AG04450 (cell line): ENCODE measurements around the gene IZUMO1R. TPM values are rescaled to one million over a fixed set of nuclear protein-coding genes. Genes with fewer than 3 reads are reported as not detected.

Source experiments
- CTCF ChIA-PET: fragments of 300-600, 350-600 bp; formaldehyde crosslinking; extraction: SDS; loops from one replicate; lab custom pipeline; 2022; ENCODE audit warnings: antibody characterized with exemption, inconsistent platforms; lab: Charles Lee
- POLR2A ChIA-PET: fragments of 350-600 bp; formaldehyde crosslinking; extraction: SDS; loops from one replicate; lab custom pipeline; 2021; ENCODE audit warnings: antibody characterized with exemption, inconsistent platforms; lab: Yijun Ruan, JAX
- DNase-seq: peaks from one replicate; pipeline ENCODE4 v3.0.0-alpha.2; 2011; ENCODE audit warnings: low read depth, low spot score
- H3K27ac ChIP-seq: one replicate; pipeline ENCODE4 v1.5.1; 2012; ENCODE audit warnings: low read depth, low read length, control low read depth
- H3K27me3 ChIP-seq: one replicate; pipeline ENCODE4 v1.6.0; 2012; ENCODE audit warnings: low read length; ENCODE audit not compliant: control insufficient read depth, insufficient read depth
- H3K4me3 ChIP-seq: 2 replicates; pipeline ENCODE4 v1.5.1; 2011; ENCODE audit warnings: mild to moderate bottlenecking, low read depth, low read length, control low read depth
- H3K9me3 ChIP-seq: 2 replicates; pipeline ENCODE4 v1.5.1; 2012; ENCODE audit warnings: low read length; ENCODE audit not compliant: control insufficient read depth, insufficient read depth
- polyA minus RNA-seq: library from RNA; depleted of rRNA, polyadenylated mRNA; stranded (reverse); fragments of >200 nt; gene quantifications from 2 replicates; pipeline ENCODE4 v1.2.3, GENCODE V29; 2011; rRNA and poly(A)+ RNA removed
- polyA plus RNA-seq: library from polyadenylated mRNA; depleted of rRNA; stranded (reverse); fragments of >200 nt; gene quantifications from 2 replicates; pipeline ENCODE4 v1.2.3, GENCODE V29; 2011; rRNA removed
- TF ChIP-seq, protein P1 (sequence below): IDR thresholded peaks from 2 replicates; pipeline ENCODE4 v1.5.1; 2011; ENCODE audit warnings: low read depth, low read length, control low read depth, inconsistent platforms

Gene IZUMO1R
- polyA plus RNA-seq (0.12 TPM in 1 of 2 replicates, not detected in the other), polyA minus RNA-seq (not detected in 2 replicates)

DNA sequence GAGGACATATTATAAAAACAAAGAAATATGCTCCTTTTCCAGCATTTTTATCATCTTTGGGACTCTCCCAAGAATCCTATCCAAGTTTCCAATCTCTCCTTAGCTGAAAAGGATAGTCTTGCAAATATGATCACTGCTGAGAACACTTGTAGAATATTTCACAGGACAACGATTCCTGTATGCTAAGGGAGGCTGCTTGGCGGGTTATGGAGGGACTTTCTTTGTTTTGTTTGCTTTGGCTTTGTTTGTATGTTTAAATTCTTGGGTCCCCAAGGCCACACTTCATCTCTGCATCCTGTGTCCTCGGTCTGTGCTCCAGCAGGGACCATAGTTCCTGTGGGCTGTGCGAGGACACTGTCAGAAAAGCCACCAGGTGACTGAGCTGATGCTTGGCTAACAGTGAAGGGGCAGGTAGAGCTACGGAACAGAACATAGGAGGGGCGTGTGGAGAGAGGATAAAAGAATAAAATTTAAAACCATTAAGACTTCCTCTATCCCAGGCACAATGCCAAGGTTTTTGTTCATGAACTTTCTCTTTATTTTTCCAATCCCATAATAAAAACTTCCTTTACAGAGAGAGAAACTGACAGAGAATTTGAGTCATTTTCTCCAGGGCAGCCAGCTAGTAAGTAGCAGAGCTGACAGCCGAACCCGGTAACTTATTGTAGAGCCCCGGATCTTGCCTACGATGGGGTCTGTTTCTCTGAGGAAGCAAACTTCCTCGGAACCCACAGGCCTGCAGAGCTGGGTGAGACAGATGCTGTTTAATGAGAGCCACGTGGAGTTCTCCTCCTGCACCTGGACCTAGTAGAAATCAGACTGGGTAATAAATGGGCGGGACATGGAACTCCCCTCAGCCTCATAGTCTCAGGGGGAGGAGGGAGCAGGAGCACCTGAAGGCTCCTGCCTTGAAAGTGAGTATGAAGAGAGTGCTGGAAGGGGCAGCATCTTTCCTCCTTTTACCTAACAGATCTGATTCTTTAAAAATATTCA, at the start of gene IZUMO1R:
Gene IZUMO1R, plus strand, starts transcription at position 615 of the 993 bp plus-strand sequence. CDS start 1,057 bp downstream, outside the sequence.
- POLR2A ChIA-PET = no interaction called here
- DNase-seq = no peak
- CTCF ChIA-PET = interaction anchor here (1.4 kb wide), 1 partner anchor 114 kb away, joined by 3 read pairs; no protein-coding TSS in a partner anchor
- H3K4me3 ChIP-seq = no peak within 1 kb of the TSS
- H3K9me3 ChIP-seq = no peaks in the 10 kb centered on the region; the same call in 1 of the 2 replicates
- H3K27me3 ChIP-seq = peaks cover 11% of the 10 kb centered on the region
- TF ChIP-seq, protein P1, sequence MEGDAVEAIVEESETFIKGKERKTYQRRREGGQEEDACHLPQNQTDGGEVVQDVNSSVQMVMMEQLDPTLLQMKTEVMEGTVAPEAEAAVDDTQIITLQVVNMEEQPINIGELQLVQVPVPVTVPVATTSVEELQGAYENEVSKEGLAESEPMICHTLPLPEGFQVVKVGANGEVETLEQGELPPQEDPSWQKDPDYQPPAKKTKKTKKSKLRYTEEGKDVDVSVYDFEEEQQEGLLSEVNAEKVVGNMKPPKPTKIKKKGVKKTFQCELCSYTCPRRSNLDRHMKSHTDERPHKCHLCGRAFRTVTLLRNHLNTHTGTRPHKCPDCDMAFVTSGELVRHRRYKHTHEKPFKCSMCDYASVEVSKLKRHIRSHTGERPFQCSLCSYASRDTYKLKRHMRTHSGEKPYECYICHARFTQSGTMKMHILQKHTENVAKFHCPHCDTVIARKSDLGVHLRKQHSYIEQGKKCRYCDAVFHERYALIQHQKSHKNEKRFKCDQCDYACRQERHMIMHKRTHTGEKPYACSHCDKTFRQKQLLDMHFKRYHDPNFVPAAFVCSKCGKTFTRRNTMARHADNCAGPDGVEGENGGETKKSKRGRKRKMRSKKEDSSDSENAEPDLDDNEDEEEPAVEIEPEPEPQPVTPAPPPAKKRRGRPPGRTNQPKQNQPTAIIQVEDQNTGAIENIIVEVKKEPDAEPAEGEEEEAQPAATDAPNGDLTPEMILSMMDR = no peak
- no peak within 1 kb of the TSS for H3K27ac ChIP-seq

DNA sequence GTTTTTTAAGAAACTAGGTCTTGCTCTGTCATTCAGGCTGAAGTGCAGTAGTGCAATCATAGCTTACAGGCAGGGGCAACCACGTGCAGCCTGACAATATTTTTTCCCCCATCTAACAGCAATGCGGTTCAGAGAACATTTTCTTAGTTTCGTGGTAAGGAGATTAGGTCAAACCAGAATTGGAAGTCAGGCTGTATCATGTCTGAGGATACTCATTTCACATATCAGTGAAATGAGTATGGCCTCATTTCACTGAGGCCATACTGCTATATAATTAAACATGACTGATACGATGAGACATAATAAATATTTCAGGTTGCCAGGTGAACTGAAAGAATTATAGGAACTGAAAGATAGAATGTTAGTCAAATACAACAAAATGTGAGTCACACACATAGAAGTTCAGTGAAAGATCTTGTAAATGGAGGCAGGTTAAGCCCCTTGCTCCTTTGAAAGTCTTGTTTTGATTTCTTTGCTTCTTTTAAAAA, 32.5 kb upstream of the IZUMO1R start:
- ChIA-PET CTCF (no interaction called here), POLR2A (no interaction called here)
- Histone ChIP-seq H3K27ac (no peak overlapping the region), H3K9me3 (no peaks in the 10 kb centered on the region), H3K27me3 (no peaks in the 10 kb centered on the region), H3K4me3 (no peak overlapping the region)
- TF ChIP-seq, protein P1 = no peak
- DNase-seq = no peak

DNA sequence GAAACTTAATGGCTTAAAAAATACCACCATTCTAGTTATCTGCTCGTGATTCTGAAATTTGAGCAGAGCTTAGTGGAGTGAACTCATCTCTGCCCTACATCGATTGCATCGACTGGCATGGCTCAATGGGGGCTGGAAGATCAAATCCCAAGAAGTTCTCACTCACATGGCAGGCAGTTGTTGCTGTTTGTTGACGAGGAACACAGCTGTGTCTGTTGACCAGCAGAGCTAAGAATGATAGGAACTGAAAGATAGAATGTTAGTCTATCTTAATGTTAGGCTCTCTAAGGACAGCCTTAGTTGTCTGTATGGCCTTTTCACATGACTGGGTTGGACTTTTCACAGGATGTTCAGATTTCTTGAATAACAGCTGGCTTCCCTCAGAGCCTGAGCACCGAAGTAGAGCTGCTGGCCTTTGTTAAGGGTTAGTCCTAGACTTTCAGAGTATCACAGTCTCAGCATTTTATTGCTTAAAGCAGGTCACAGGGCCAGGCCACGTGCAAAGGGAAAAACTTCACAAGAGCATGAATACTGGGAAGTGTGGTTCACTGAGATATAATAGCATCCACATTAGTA, 31.6 kb upstream of the IZUMO1R start:
- Histone ChIP-seq H3K27me3 (no peaks in the 10 kb centered on the region), H3K9me3 (no peaks in the 10 kb centered on the region), H3K27ac (no peak overlapping the region), H3K4me3 (no peak overlapping the region)
- TF ChIP-seq, protein P1 = no peak
- no peak for DNase-seq
- CTCF ChIA-PET = interaction anchor here (1.0 kb wide), 1 partner anchor 377 kb away, joined by 5 read pairs; no protein-coding TSS in a partner anchor
- POLR2A ChIA-PET = interaction anchor here (1.3 kb wide), 1 partner anchor 72 kb away, joined by 4 read pairs; no protein-coding TSS in a partner anchor

GRCh38 chr11:94275961-94276360, 28.4 kb upstream of the IZUMO1R start:
- Histone ChIP-seq H3K4me3 (no peak overlapping the region), H3K27ac (no peak overlapping the region), H3K27me3 (no peaks in the 10 kb centered on the region), H3K9me3 (no peaks in the 10 kb centered on the region)
- DNase-seq = no peak
- TF ChIP-seq, protein P1 = no peak
- ChIA-PET POLR2A (no interaction called here), CTCF (no interaction called here)
